HL-60 (cell line): ENCODE results near the gene LPXN.
"Not testable (repeated sequence)": the region's sequence is repeated elsewhere in the genome, so short reads cannot be mapped to it uniquely, and the experiment has no call there.

Experiments used
- DNase-seq, 2 experiments: peaks; one replicate each; pipeline ENCODE4 v3.0.0-alpha.2; 2010 to 2020; ENCODE audit warnings: low read depth in 1 of 2, low spot score in 1 of 2
- H3K27ac ChIP-seq: fragments of 250-450 bp; sonication (Bioruptor Pico); replicated peaks from 2 replicates; pipeline ENCODE4 v1.5.1; 2020; ENCODE audit warnings: mild to moderate bottlenecking, moderate library complexity
- H3K27me3 ChIP-seq: fragments of 250-450 bp; sonication (Bioruptor Pico); 2 replicates; pipeline ENCODE4 v1.5.1; 2021; ENCODE audit warnings: mild to moderate bottlenecking, moderate library complexity; ENCODE audit not compliant: insufficient read depth, poor library complexity, severe bottlenecking
- H3K4me3 ChIP-seq: replicated peaks from 2 replicates; pipeline ENCODE4 v1.5.1; 2011; ENCODE audit warnings: mild to moderate bottlenecking, control low read depth, low read length; ENCODE audit not compliant: insufficient read depth
- GABPA ChIP-seq: IDR thresholded peaks from 2 replicates; pipeline ENCODE4 v1.6.1; 2012; ENCODE audit warnings: low read depth
- POLR2AphosphoS5 ChIP-seq: IDR thresholded peaks from 2 replicates; pipeline ENCODE4 v1.6.1; 2012; ENCODE audit warnings: low read depth
- SPI1 ChIP-seq: IDR thresholded peaks from 2 replicates; pipeline ENCODE4 v1.6.1; 2012; ENCODE audit warnings: low read depth, mild to moderate bottlenecking, borderline replicate concordance
- TF ChIP-seq, protein P1 (sequence below): IDR thresholded peaks from one replicate; pipeline ENCODE4 v1.5.1; 2011; ENCODE audit warnings: low read length, control low read depth, inconsistent platforms; ENCODE audit not compliant: insufficient read depth
- TF ChIP-seq, protein P2 (sequence below): IDR thresholded peaks from 2 replicates; pipeline ENCODE4 v1.6.1; 2012; ENCODE audit warnings: low read depth; ENCODE audit not compliant: insufficient replicate concordance

The LPXN gene

DNA sequence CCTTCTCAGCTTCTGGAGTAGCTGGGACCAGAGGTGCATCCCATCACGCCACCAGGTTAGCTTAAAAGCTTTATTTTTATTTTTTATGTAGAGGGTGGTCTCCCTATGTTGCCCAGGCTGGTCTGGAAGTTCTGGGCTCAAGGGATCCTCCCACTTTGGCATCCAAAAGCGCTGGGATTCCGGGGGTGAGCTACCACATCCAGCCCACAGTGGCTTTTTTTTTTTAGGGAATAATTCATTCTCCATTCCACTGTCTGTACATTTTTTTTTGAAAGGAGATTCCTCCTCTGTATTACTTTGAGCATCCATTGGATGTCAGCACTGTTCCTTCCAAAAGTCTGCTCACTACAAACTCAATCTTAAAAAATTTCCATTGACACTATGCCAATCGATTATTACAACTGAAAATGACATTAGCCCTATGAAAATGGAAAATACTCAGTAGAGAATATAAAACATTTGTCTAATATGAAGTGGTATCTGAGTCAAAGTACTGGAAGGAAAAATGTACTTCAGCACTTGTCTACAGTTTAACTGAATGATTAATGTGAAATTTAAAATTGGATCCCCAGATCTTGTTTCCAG is 1.3 kb upstream of the LPXN start:
- peak overlapping the region; percentile 100 for H3K27ac ChIP-seq
- DNase-seq = no peak
- no peak for TF ChIP-seq GABPA
- TF ChIP-seq, protein P1, sequence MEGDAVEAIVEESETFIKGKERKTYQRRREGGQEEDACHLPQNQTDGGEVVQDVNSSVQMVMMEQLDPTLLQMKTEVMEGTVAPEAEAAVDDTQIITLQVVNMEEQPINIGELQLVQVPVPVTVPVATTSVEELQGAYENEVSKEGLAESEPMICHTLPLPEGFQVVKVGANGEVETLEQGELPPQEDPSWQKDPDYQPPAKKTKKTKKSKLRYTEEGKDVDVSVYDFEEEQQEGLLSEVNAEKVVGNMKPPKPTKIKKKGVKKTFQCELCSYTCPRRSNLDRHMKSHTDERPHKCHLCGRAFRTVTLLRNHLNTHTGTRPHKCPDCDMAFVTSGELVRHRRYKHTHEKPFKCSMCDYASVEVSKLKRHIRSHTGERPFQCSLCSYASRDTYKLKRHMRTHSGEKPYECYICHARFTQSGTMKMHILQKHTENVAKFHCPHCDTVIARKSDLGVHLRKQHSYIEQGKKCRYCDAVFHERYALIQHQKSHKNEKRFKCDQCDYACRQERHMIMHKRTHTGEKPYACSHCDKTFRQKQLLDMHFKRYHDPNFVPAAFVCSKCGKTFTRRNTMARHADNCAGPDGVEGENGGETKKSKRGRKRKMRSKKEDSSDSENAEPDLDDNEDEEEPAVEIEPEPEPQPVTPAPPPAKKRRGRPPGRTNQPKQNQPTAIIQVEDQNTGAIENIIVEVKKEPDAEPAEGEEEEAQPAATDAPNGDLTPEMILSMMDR = no peak
- TF ChIP-seq, protein P2, sequence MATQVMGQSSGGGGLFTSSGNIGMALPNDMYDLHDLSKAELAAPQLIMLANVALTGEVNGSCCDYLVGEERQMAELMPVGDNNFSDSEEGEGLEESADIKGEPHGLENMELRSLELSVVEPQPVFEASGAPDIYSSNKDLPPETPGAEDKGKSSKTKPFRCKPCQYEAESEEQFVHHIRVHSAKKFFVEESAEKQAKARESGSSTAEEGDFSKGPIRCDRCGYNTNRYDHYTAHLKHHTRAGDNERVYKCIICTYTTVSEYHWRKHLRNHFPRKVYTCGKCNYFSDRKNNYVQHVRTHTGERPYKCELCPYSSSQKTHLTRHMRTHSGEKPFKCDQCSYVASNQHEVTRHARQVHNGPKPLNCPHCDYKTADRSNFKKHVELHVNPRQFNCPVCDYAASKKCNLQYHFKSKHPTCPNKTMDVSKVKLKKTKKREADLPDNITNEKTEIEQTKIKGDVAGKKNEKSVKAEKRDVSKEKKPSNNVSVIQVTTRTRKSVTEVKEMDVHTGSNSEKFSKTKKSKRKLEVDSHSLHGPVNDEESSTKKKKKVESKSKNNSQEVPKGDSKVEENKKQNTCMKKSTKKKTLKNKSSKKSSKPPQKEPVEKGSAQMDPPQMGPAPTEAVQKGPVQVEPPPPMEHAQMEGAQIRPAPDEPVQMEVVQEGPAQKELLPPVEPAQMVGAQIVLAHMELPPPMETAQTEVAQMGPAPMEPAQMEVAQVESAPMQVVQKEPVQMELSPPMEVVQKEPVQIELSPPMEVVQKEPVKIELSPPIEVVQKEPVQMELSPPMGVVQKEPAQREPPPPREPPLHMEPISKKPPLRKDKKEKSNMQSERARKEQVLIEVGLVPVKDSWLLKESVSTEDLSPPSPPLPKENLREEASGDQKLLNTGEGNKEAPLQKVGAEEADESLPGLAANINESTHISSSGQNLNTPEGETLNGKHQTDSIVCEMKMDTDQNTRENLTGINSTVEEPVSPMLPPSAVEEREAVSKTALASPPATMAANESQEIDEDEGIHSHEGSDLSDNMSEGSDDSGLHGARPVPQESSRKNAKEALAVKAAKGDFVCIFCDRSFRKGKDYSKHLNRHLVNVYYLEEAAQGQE = no peak
- TF ChIP-seq SPI1 = no peak
- TF ChIP-seq POLR2AphosphoS5 = no peak
- peak overlapping the region; percentile 46 for H3K4me3 ChIP-seq
- H3K27me3 ChIP-seq = no peaks in the 10 kb centered on the region

DNA sequence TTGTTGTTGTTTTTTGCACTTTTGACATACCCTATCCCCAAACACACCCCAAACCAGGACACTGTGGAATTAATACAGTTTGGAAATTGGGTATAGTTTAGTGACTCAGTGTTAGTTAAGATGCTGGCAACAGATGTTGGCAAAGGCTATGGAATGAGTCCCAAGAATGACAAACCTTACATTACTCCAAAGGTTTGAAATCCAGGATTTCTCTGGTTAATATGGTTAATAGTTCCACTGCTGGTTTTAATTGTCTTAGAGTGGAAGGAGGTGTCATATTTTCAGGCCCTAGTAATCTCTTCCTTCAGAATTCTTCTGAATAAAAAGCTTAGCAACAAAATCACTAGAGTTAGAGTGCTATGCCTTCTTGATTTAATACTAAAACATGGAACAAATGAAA is 775 bp downstream of the LPXN start:
- Histone ChIP-seq H3K4me3 (peak overlapping the region; percentile 48), H3K27ac (peak overlapping the region; percentile 100), H3K27me3 (no peaks in the 10 kb centered on the region)
- DNase-seq = no peak
- TF ChIP-seq, protein P2 = no peak
- TF ChIP-seq GABPA = no peak
- TF ChIP-seq POLR2AphosphoS5 = no peak
- TF ChIP-seq, protein P1 = no peak
- TF ChIP-seq SPI1 = no peak

DNA sequence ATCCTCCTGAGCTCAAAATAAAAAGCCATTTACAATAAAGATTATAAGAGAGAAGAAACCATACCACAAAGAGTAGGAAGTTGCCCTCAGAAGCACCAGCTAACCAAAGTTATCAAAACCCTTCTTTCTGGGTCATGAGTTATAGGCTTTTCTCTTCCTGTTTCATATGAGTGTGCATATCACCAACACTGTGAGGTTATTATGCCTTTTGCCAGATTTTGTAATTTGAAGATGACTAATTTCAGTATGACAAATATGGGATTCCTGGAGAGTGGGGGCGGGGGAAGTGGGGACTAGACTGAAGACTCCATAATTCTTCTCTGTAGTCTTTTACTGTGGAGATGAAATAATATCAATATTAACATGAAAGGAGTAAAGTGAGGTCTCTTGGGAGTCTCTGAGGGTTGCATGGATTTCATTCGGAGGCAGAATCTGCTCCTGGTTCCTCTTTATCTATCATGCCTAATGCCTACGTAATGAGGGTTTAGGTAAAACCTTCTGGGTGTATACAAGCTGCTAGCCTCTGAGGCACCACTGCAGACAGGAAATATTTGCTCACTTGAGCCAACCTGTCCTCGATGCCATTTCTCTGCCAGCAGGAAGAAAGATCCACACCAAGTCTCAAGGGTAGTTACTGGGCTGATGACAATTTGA is 2.1 kb downstream of the LPXN start:
- DNase-seq = peak; percentile 48 to 72
- H3K4me3 ChIP-seq = peak overlapping the region; percentile 48
- TF ChIP-seq GABPA (no peak), POLR2AphosphoS5 (no peak), SPI1 (peak; percentile 35; the same call in 1 of the 2 replicates)
- TF ChIP-seq, protein P1 = no peak
- H3K27ac ChIP-seq = peak overlapping the region; percentile 100
- no peaks in the 10 kb centered on the region for H3K27me3 ChIP-seq

DNA sequence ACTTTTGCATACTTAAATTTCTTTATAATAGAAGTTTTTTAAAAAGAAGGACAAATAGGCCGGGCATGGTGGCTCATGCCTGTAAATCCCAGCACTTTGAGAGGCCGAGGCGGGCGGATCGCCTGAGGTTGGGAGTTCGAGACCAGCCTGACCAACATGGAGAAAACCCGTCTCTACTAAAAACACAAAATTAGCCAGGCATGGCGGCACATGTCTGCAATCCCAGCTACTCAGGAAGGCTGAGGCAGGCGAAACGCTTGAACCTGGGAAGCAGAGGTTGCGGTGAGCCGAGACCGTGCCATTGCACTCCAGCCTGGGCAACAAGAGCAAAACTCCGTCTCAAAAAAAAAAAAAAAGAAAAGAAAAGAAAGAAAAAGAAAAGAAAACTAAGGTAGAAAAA is 2.8 kb downstream of the LPXN start:
- DNase-seq, H3K27me3 ChIP-seq: not testable (repeated sequence)
- peak overlapping the region; percentile 100 for H3K27ac ChIP-seq
- H3K4me3 ChIP-seq = peak overlapping the region; percentile 30
